ENCODE data around the gene ZNF236. TPM values are rescaled to one million over a fixed set of nuclear protein-coding genes. Genes with fewer than 3 reads are reported as not detected.

ZNF236 gene
- total and polyA plus RNA-seq, 2 donors (not counting 3 experiments of a cell fraction or from before 2014, with no cell fraction given), result 4.5 to 14.7 TPM

DNA sequence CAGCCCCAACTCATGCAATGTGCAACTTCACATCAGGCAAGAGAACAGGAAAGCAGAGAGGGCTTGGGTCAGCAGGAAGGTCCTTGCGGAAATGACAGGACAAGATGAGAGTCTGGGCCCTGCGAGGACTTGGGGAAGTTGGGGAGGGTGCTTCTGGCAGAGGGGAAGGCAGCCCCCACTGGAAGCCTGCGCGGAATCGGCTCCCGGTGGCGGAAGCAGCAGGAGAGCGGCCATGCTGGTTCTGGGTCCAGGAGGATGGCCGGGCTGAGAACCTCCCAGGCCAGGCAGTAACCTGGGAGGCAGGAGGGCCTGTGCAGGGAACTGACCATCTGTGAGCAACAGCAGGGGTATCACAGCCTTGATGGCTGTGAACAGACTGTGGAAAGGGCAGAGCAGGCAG lies 197.3 kb downstream of the ZNF236 start:
- Histone ChIP-seq H3K79me2 (ENCODE audit: control insufficient read depth, insufficient read depth, low read length) (no peaks in the 10 kb centered on the region), H3K4me2 (ENCODE audit: insufficient read depth, low read length) (no peak overlapping the region), H3K4me3 (replicated peaks in 1 of 3; ENCODE audit: insufficient read depth in 1 of 3, low read depth in 1 of 3, low read length in 3 of 3) (no peak overlapping the region), H3K9me3 (replicated peaks; ENCODE audit: control insufficient read depth, insufficient read depth, low read length) (no peaks in the 10 kb centered on the region), H3K27ac (ENCODE audit: insufficient read depth, low read depth, low read length) (no peak overlapping the region), H3K27me3 (ENCODE audit: control insufficient read depth in 2 of 2, insufficient read depth in 2 of 2, low read length in 2 of 2) (peaks cover 0 to 4% of the 10 kb centered on the region in 2 experiments), H4K20me1 (replicated peaks; ENCODE audit: control insufficient read depth, extremely low read depth, insufficient read depth, low read length) (no peaks in the 10 kb centered on the region), H3K9ac (replicated peaks; ENCODE audit: extremely low read depth, insufficient read depth, low read length) (no peak overlapping the region), H3K4me1 (ENCODE audit: control insufficient read depth, extremely low read depth, insufficient read depth, low read length) (no peaks in the 10 kb centered on the region), H2AFZ (ENCODE audit: low read depth, low read length) (no peak overlapping the region), H3K36me3 (ENCODE audit: control insufficient read depth in 2 of 2, extremely low read depth in 1 of 2, insufficient read depth in 2 of 2, low read length in 2 of 2) (no peaks in the 10 kb centered on the region), H3K9me1 (replicated peaks; ENCODE audit: control insufficient read depth, extremely low read depth, insufficient read depth, low read length) (no peaks in the 10 kb centered on the region)
- CTCF ChIA-PET, result no interaction called here
- intact Hi-C loops (cut with micrococcal nuclease) (no loop called here), dilution Hi-C loops (cut with MboI; ENCODE audit: extremely low pct_ligation_motif_present, low sequenced_read_pairs) (no loop called here)
- DNase-seq (ENCODE audit: low read depth, low spot score) (no peak), FAIRE-seq (no peak)
- TF ChIP-seq FOS (IDR thresholded peaks at IDR 0.05; ENCODE audit: borderline replicate concordance, insufficient read depth, low read length) (no peak), JUN (IDR thresholded peaks at IDR 0.05; ENCODE audit: borderline replicate concordance, insufficient read depth, insufficient read length, low read depth) (no peak), MAX (IDR thresholded peaks at IDR 0.05; ENCODE audit: insufficient read depth, insufficient read length) (no peak), GATA2 (IDR thresholded peaks at IDR 0.05; ENCODE audit: insufficient read depth, insufficient read length, low read depth, low read length) (no peak), POLR2AphosphoS5 (IDR thresholded peaks at IDR 0.05; ENCODE audit: insufficient read depth, low read depth, low read length) (no peak), EZH2 (IDR thresholded peaks at IDR 0.05; ENCODE audit: borderline replicate concordance, low read depth, low read length, severe bottlenecking) (no peak), POLR2A (IDR thresholded peaks at IDR 0.05; ENCODE audit: low read depth, low read length) (no peak), MYC (IDR thresholded peaks at IDR 0.05; ENCODE audit: low read depth, low read length) (no peak)
- TF ChIP-seq, protein P1, sequence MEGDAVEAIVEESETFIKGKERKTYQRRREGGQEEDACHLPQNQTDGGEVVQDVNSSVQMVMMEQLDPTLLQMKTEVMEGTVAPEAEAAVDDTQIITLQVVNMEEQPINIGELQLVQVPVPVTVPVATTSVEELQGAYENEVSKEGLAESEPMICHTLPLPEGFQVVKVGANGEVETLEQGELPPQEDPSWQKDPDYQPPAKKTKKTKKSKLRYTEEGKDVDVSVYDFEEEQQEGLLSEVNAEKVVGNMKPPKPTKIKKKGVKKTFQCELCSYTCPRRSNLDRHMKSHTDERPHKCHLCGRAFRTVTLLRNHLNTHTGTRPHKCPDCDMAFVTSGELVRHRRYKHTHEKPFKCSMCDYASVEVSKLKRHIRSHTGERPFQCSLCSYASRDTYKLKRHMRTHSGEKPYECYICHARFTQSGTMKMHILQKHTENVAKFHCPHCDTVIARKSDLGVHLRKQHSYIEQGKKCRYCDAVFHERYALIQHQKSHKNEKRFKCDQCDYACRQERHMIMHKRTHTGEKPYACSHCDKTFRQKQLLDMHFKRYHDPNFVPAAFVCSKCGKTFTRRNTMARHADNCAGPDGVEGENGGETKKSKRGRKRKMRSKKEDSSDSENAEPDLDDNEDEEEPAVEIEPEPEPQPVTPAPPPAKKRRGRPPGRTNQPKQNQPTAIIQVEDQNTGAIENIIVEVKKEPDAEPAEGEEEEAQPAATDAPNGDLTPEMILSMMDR (IDR thresholded peaks at IDR 0.05; ENCODE audit: extremely low read depth in 1 of 2, insufficient read depth in 1 of 2, low read depth in 1 of 2, low read length in 2 of 2), result no peak
- POLR2A ChIA-PET, result no interaction called here
- no TSS peak for BruUV-seq (replicated peaks)

Small RNA genes lying within 50 kb of the gene (small RNA-seq; reads per million reads assigned to genes)
- gene RF00017 (ENCODE audit: insufficient read depth, insufficient read length, low read depth, low replicate concordance) (not detected), gene RNU6-346P (ENCODE audit: insufficient read depth, insufficient read length, low read depth, low replicate concordance) (not detected)

Measured in endothelial cell of umbilical vein (primary cell).